ENCODE results near the gene IER3. TPM values are rescaled to one million over a fixed set of nuclear protein-coding genes. Genes with fewer than 3 reads are reported as not detected.

Gene IER3
- total and polyA plus RNA-seq, 2 of the 8 experiments (the other 6 are each of a cell fraction or from before 2014, with no cell fraction given) = 11.9 to 26.5 TPM

DNA sequence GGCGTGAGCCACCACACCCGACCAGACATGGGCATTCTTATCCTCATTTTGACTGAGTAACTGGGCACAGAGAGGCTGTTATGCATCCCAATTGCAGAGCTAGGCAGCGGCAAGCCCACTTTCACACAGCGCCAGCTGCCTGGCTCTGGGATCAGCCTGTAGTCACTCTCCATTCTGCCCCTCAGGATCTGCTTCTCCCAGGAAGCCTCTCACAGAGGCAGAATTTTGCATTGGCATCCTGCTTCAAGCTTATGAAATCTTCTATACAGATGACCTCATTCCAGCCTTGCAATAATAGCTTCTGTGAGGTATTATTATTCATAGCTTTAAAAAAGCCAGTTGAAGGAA, 37.0 kb upstream of the IER3 start:
- TF ChIP-seq BCL11A (IDR thresholded peaks at IDR 0.05; ENCODE audit: low read depth in 2 of 2, low read length in 2 of 2) = no peak
- TF ChIP-seq SIX5 (IDR thresholded peaks at IDR 0.05; ENCODE audit: low read depth, low read length) = no peak
- no peak for TF ChIP-seq YY1 (IDR thresholded peaks at IDR 0.05; ENCODE audit: low read depth, low read length)
- no peak for TF ChIP-seq EGR1 (IDR thresholded peaks at IDR 0.05; ENCODE audit: borderline replicate concordance, low read depth, low read length)
- no peak for TF ChIP-seq TCF12 (IDR thresholded peaks at IDR 0.05; ENCODE audit: low read depth, low read length)
- TF ChIP-seq EZH2 (IDR thresholded peaks at IDR 0.05; ENCODE audit: low read depth, low read length, severe bottlenecking) = no peak
- TF ChIP-seq POU5F1 (IDR thresholded peaks at IDR 0.05; ENCODE audit: low read depth, low read length) = no peak
- TF ChIP-seq CTCF (IDR thresholded peaks at IDR 0.05; ENCODE audit: control extremely low read depth in 1 of 3, insufficient read depth in 1 of 3, low read depth in 1 of 3, low read length in 3 of 3) = no peak
- no peak for TF ChIP-seq EP300 (IDR thresholded peaks at IDR 0.05; ENCODE audit: borderline replicate concordance in 1 of 2, low read depth in 2 of 2, low read length in 2 of 2)
- no peak for TF ChIP-seq FOSL1 (IDR thresholded peaks at IDR 0.05; ENCODE audit: insufficient read depth, low read depth, low read length)
- no peak for TF ChIP-seq NRF1 (IDR thresholded peaks at IDR 0.05; ENCODE audit: low read depth, low read length)
- Histone ChIP-seq H3K9me3 (ENCODE audit: insufficient read depth in 2 of 2, low read depth in 1 of 2, low read length in 1 of 2) (no peaks in the 10 kb centered on the region), H4K8ac (ENCODE audit: extremely low read depth, insufficient read depth, low read length) (no peak overlapping the region), H2AFZ (ENCODE audit: low read length) (no peak overlapping the region), H3K23me2 (ENCODE audit: low read depth, low read length) (no peaks in the 10 kb centered on the region), H4K91ac (replicated peaks; ENCODE audit: insufficient read length, low read length) (no peak overlapping the region), H2AK5ac (ENCODE audit: low read depth, low read length) (no peak overlapping the region), H3K23ac (ENCODE audit: insufficient read length) (no peak overlapping the region), H3K4me1 (replicated peaks in 1 of 4; ENCODE audit: control insufficient read depth in 3 of 4, insufficient read depth in 4 of 4, low read length in 3 of 4) (no peaks in the 10 kb centered on the region), H3K27me3 (replicated peaks in 1 of 4; ENCODE audit: control insufficient read depth in 3 of 4, extremely low read depth in 1 of 4, insufficient read depth in 3 of 4, low read length in 3 of 4) (0 out of 7 replicates have a peak, but pooled peaks cover 0 to 3% (median 0%) of the 10 kb centered on the region in 4 experiments), H4K5ac (ENCODE audit: insufficient read length, low read depth, low read length) (no peak overlapping the region), H2BK120ac (replicated peaks; ENCODE audit: low read depth, low read length) (no peak overlapping the region), H3K4me2 (ENCODE audit: insufficient read depth in 1 of 2, low read depth in 2 of 2, low read length in 2 of 2) (no peak overlapping the region), H3K4ac (replicated peaks; ENCODE audit: insufficient read length, low read depth, low read length) (no peak overlapping the region), H3K56ac (replicated peaks; ENCODE audit: insufficient read length, low read depth, low read length) (no peak overlapping the region), H4K20me1 (replicated peaks in 1 of 2; ENCODE audit: control insufficient read depth in 1 of 2, insufficient read depth in 2 of 2, low read length in 2 of 2) (no peaks in the 10 kb centered on the region), H3K18ac (ENCODE audit: extremely low read depth, low read length) (no peak overlapping the region), H3K9ac (replicated peaks in 1 of 4; ENCODE audit: extremely low read depth in 1 of 4, low read depth in 3 of 4, low read length in 3 of 4) (no peak overlapping the region), H3K79me1 (ENCODE audit: low read depth, low read length) (no peaks in the 10 kb centered on the region), H2BK20ac (ENCODE audit: low read length) (no peak overlapping the region), H3K79me2 (ENCODE audit: control insufficient read depth in 1 of 2, insufficient read depth in 2 of 2, low read length in 2 of 2) (no peaks in the 10 kb centered on the region), H3K4me3 (ENCODE audit: extremely low read depth in 1 of 4, insufficient read depth in 2 of 4, low read depth in 3 of 4, low read length in 4 of 4) (no peak overlapping the region), H2BK12ac (ENCODE audit: low read depth, low read length) (no peak overlapping the region), H2BK5ac (ENCODE audit: low read depth, low read length) (no peak overlapping the region), H2BK15ac (ENCODE audit: low read length) (no peak overlapping the region), H3K36me3 (ENCODE audit: control insufficient read depth in 2 of 4, insufficient read depth in 4 of 4, low read length in 3 of 4) (no peaks in the 10 kb centered on the region), H3K14ac (ENCODE audit: insufficient read length) (no peak overlapping the region), H3K27ac (ENCODE audit: low read depth, low read length) (no peak overlapping the region)
- WGBS, 2 experiments (ENCODE audit: extremely low coverage in 1 of 2, insufficient coverage in 1 of 2, insufficient read length in 1 of 2, insufficient replicate concordance in 2 of 2, low coverage in 1 of 2, low lambda C conversion rate in 2 of 2, missing lambda C conversion rate in 1 of 2) = 81% methylated on average over 4 of the region's 4 CpGs; no CpG with 5 or more reads in 1 of the 2 experiments
- ChIA-PET POLR2A (ENCODE audit: partially characterized antibody) (interaction anchor here (0.6 to 2.5 kb wide), 3 partner anchors 9 to 319 kb away, joined by 3 to 6 read pairs (median 3); partner anchors contain the start of gene TUBB), CTCF (ENCODE audit: partially characterized antibody) (interaction anchor here (0.6 to 1.3 kb wide), 4 partner anchors 9 to 712 kb away, joined by 3 to 5 read pairs (median 3); partner anchors contain the start of gene VARS2)
- DNase-seq (ENCODE audit: low read depth in 1 of 2, low spot score in 2 of 2) = no peak
- FAIRE-seq = no peak
